ENCODE results near the gene TEKT2. TPM values are rescaled to one million over a fixed set of nuclear protein-coding genes. Genes with fewer than 3 reads are reported as not detected.

TEKT2 gene
- total RNA-seq, 3 donors from 2014 or later, result 0.98 to 1.2 TPM; not detected in 1

DNA sequence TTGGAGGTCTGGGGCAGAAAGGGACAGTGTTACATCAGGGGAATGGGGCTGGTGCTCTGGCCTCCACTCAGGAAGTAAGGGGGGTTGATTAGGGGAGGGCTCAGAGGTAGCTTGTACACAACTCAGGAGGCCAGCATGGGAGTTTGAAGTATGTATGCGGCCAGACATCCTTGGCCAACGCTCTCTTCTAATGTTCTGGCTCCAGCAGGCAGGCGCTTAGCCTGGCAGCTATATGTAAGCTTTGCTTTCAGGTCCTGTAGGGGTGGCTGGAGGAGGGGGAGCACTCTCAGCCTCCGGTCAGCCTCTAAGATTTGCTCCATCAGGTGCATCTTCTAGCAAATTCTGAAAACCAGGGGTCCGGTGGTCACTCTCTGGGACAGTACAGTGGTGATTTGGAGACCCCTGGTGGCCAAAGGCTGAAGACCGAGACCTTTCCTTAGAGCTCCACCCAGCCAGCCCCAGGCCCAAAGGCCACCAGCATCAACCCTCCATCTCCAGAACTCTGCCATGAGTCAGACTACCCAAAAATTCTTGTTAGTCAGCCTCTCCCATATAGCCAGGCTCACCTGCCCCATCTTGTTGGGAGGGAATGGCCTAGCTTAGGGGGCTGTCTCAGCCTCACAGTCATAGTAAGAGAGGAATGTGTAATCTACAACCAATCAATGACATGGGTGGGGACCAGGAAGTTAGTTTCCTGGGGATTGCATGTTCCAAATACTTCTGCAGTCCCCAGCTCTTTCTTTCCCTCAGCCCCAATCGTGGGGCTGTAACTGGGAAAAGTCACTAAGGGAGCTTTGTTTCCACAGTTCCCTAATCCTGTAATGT lies 50.8 kb downstream of the TEKT2 start:
- DNase-seq (ENCODE audit: low spot score in 2 of 2), result peak in 1 of 2 donors; percentile 45
- Histone ChIP-seq H3K4me3 (no peak overlapping the region), H3K27ac (peak overlapping the region; percentile 77 to 84), H3K4me1 (peaks cover 7% of the 10 kb centered on the region in 2 donors), H3K27me3 (no peaks in the 10 kb centered on the region), H3K36me3 (no peaks in the 10 kb centered on the region), H3K9me3 (no peaks in the 10 kb centered on the region)
- intact Hi-C loops (cut with DNase I; ENCODE audit: low total_unique reads), result no loop called here
- no peak for TF ChIP-seq POLR2A (IDR thresholded peaks at IDR 0.05)
- TF ChIP-seq, protein P1, sequence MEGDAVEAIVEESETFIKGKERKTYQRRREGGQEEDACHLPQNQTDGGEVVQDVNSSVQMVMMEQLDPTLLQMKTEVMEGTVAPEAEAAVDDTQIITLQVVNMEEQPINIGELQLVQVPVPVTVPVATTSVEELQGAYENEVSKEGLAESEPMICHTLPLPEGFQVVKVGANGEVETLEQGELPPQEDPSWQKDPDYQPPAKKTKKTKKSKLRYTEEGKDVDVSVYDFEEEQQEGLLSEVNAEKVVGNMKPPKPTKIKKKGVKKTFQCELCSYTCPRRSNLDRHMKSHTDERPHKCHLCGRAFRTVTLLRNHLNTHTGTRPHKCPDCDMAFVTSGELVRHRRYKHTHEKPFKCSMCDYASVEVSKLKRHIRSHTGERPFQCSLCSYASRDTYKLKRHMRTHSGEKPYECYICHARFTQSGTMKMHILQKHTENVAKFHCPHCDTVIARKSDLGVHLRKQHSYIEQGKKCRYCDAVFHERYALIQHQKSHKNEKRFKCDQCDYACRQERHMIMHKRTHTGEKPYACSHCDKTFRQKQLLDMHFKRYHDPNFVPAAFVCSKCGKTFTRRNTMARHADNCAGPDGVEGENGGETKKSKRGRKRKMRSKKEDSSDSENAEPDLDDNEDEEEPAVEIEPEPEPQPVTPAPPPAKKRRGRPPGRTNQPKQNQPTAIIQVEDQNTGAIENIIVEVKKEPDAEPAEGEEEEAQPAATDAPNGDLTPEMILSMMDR (IDR thresholded peaks at IDR 0.05), result peak; percentile 42 to 79 (median 63)
- TF ChIP-seq POLR2AphosphoS5 (IDR thresholded peaks at IDR 0.05), result peak in 1 of 3 donors; percentile 10

DNA sequence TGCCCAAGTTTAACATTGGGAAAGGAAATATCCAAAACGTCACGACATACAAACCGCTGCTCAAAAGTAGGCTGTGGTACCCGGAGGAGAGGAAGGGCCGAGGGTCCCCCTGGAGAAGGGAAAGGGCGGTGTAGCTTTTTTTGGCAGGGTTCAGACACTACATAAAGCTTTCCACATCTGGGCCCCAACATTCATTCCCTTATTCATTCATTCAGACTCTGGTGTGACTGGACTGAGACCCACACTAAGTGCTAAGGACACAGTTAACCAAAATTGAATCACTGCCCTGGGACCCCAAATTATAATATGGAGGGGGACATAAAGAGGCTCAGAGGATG lies 51.4 kb downstream of the TEKT2 start:
- no peak for TF ChIP-seq POLR2AphosphoS5 (IDR thresholded peaks at IDR 0.05)
- Histone ChIP-seq H3K27me3 (no peaks in the 10 kb centered on the region), H3K36me3 (no peaks in the 10 kb centered on the region), H3K27ac (peak overlapping the region; percentile 77 to 84), H3K4me3 (no peak overlapping the region), H3K9me3 (no peaks in the 10 kb centered on the region), H3K4me1 (peaks cover 7% of the 10 kb centered on the region in 2 donors)
- DNase-seq (ENCODE audit: low spot score in 2 of 2), result no peak
- intact Hi-C loops (cut with DNase I; ENCODE audit: low total_unique reads), result no loop called here

DNA sequence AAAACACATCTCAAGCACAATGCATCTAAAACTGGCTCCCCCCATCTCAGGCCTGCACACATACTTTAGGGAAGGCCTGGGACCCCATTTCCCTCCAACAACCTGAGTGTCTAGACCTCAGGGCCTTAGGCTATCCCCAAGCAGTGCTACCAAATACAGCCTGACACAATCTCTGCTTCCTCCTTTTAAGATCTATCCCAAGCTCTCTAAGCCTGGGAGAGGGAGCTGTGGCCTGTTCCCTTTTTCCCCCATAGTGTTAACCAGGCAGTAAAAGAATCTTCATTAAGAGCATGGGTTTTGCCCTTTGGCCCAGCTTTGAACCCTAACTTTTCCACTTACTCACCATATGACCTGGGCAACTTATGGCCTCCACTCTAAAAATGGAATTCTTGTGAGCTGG lies 51.9 kb downstream of the TEKT2 start:
- H3K36me3 ChIP-seq, result no peaks in the 10 kb centered on the region
- H3K4me3 ChIP-seq, result no peak overlapping the region
- intact Hi-C loops (cut with DNase I; ENCODE audit: low total_unique reads), result no loop called here
- peaks cover 7% of the 10 kb centered on the region in 2 donors for H3K4me1 ChIP-seq
- TF ChIP-seq POLR2A (IDR thresholded peaks at IDR 0.05) (no peak), POLR2AphosphoS5 (IDR thresholded peaks at IDR 0.05) (no peak)
- TF ChIP-seq, protein P1 (IDR thresholded peaks at IDR 0.05), result no peak
- peak overlapping the region; percentile 77 to 84 for H3K27ac ChIP-seq
- no peak for DNase-seq (ENCODE audit: low spot score in 2 of 2)
- no peaks in the 10 kb centered on the region for H3K9me3 ChIP-seq
- no peaks in the 10 kb centered on the region for H3K27me3 ChIP-seq

DNA sequence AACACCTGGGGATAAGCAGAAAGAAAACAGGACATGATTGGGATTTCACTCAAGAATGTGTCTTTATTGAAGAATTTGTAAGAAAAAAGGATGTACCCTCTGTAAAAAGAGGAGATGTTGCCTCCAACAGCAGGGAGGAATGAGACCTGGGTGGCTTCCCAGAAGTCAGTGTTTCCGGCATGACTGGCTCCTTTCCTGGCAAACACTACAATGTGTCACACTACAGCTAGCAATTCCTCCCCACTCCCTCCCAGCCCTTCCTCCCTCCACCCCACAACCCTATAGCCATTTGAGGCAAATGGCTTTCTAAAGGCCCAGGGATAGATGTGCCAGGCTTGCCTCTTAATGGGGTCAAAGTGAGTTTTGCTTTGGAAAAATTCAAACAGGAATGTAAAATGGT lies 52.6 kb downstream of the TEKT2 start:
- DNase-seq (ENCODE audit: low spot score in 2 of 2), result peak in 1 of 2 donors; percentile 67
- TF ChIP-seq POLR2AphosphoS5 (IDR thresholded peaks at IDR 0.05) (no peak), POLR2A (IDR thresholded peaks at IDR 0.05) (no peak)
- TF ChIP-seq, protein P1 (IDR thresholded peaks at IDR 0.05), result no peak
- intact Hi-C loops (cut with DNase I; ENCODE audit: low total_unique reads), result no loop called here
- H3K4me1 ChIP-seq, result peaks cover 7% of the 10 kb centered on the region in 2 donors
- no peaks in the 10 kb centered on the region for H3K36me3 ChIP-seq
- no peaks in the 10 kb centered on the region for H3K27me3 ChIP-seq
- no peak overlapping the region for H3K4me3 ChIP-seq
- no peaks in the 10 kb centered on the region for H3K9me3 ChIP-seq
- H3K27ac ChIP-seq, result peak overlapping the region; percentile 77 to 84

DNA sequence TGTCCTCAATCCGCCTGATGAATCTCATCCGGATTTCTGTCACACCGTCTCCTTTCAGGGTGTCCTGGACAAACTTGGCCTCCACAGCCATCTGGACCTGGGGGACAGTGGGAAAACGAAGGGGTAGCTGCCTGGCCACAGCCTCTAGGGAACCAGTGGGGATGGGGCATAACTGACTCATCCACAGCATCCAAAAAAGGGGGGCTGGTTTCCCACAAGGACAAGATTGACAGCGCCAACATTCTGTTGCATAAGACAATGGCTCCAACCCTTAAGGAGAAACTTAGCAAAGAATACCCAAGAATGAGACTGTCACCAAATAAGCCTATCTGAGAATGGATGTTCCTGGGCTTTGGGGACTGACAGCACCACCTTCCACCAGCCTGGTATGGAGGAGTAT lies 53.3 kb downstream of the TEKT2 start:
- H3K4me1 ChIP-seq, result peaks cover 7% of the 10 kb centered on the region in 2 donors

More for the DNA sequence above, 53.3 kb downstream of the TEKT2 start:
- H3K27ac ChIP-seq, result peak overlapping the region; percentile 77 to 84
- intact Hi-C loops (cut with DNase I; ENCODE audit: low total_unique reads), result no loop called here
- DNase-seq (ENCODE audit: low spot score in 2 of 2), result no peak
- TF ChIP-seq POLR2AphosphoS5 (IDR thresholded peaks at IDR 0.05) (no peak), POLR2A (IDR thresholded peaks at IDR 0.05) (no peak)
- TF ChIP-seq, protein P1 (IDR thresholded peaks at IDR 0.05), result no peak
- no peaks in the 10 kb centered on the region for H3K27me3 ChIP-seq
- H3K4me3 ChIP-seq, result no peak overlapping the region
- H3K9me3 ChIP-seq, result no peaks in the 10 kb centered on the region
- H3K36me3 ChIP-seq, result no peaks in the 10 kb centered on the region

Measured in breast epithelium (tissue), 4 donors.